KMS-11 (cell line): Measurements from ENCODE around the gene FIG4.
"Not testable (repeated sequence)": the region's sequence is repeated elsewhere in the genome, so short reads cannot be mapped to it uniquely, and the experiment has no call there.

ENCODE experiments used
- H2AFZ ChIP-seq: fragments of 200-600 bp; sonication (generic); 2 replicates; pipeline ENCODE4 v1.6.1; 2016; ENCODE audit warnings: antibody characterized with exemption, mixed run types, low read depth
- H3K27ac ChIP-seq: fragments of 200-600 bp; sonication (generic); 2 replicates; pipeline ENCODE4 v1.6.1; 2016; ENCODE audit warnings: mild to moderate bottlenecking, mixed run types
- H3K27me3 ChIP-seq: fragments of 200-600 bp; sonication (generic); 2 replicates; pipeline ENCODE4 v1.6.1; 2017; ENCODE audit warnings: mild to moderate bottlenecking, low read depth, mixed run types, moderate library complexity; ENCODE audit not compliant: insufficient read depth
- H3K36me3 ChIP-seq: fragments of 200-600 bp; sonication (generic); 2 replicates; pipeline ENCODE4 v1.6.1; 2017; ENCODE audit warnings: mild to moderate bottlenecking, mixed run types; ENCODE audit not compliant: insufficient read depth
- H3K4me1 ChIP-seq: fragments of 200-600 bp; sonication (generic); 2 replicates; pipeline ENCODE4 v1.6.1; 2016; ENCODE audit warnings: mild to moderate bottlenecking, low read depth, mixed run types; ENCODE audit not compliant: poor library complexity, severe bottlenecking
- H3K4me2 ChIP-seq: fragments of 200-600 bp; sonication (generic); 2 replicates; pipeline ENCODE4 v1.7.0; 2016; ENCODE audit warnings: mild to moderate bottlenecking, mixed run types
- H3K4me3 ChIP-seq: fragments of 200-600 bp; sonication (generic); IDR thresholded peaks from 2 replicates; pipeline ENCODE4 v1.6.1; 2017; ENCODE audit warnings: low read depth, low read length, mixed read lengths; ENCODE audit not compliant: insufficient read depth
- H3K79me2 ChIP-seq: fragments of 200-600 bp; sonication (generic); 2 replicates; pipeline ENCODE4 v1.6.1; 2016; ENCODE audit warnings: low read depth, mixed run types; ENCODE audit not compliant: insufficient read depth
- H3K9ac ChIP-seq: fragments of 200-600 bp; sonication (generic); 2 replicates; pipeline ENCODE4 v1.6.1; 2016; ENCODE audit warnings: mild to moderate bottlenecking, mixed run types
- H4K20me1 ChIP-seq: fragments of 200-600 bp; sonication (generic); 2 replicates; pipeline ENCODE4 v1.6.1; 2016; ENCODE audit warnings: mild to moderate bottlenecking, mixed run types; ENCODE audit not compliant: insufficient read depth
- CTCF ChIP-seq: fragments of 200-600 bp; sonication (generic); conservative IDR thresholded peaks from 2 replicates; pipeline ENCODE4 v1.6.1; 2017; ENCODE audit warnings: low read depth, mild to moderate bottlenecking, antibody characterized with exemption, low read length, moderate library complexity, mixed read lengths

The FIG4 gene

GRCh38 chr6:109852713-109853112 is 161.6 kb downstream of the FIG4 start:
- no peak overlapping the region for H3K4me3 ChIP-seq
- no peaks in the 10 kb centered on the region for H4K20me1 ChIP-seq
- H3K36me3 ChIP-seq, result no peaks in the 10 kb centered on the region
- H3K9ac ChIP-seq, result no peak overlapping the region
- no peak overlapping the region for H3K27ac ChIP-seq
- no peaks in the 10 kb centered on the region for H3K27me3 ChIP-seq
- H2AFZ ChIP-seq, result no peak overlapping the region
- no peak for TF ChIP-seq CTCF
- no peaks in the 10 kb centered on the region for H3K79me2 ChIP-seq
- H3K4me1 ChIP-seq, result no peaks in the 10 kb centered on the region
- H3K4me2 ChIP-seq, result no peak overlapping the region

GRCh38 chr6:109853426-109853825 is 162.3 kb downstream of the FIG4 start:
- no peaks in the 10 kb centered on the region for H4K20me1 ChIP-seq
- no peaks in the 10 kb centered on the region for H3K79me2 ChIP-seq
- no peak for TF ChIP-seq CTCF
- H3K4me2 ChIP-seq, result no peak overlapping the region
- H2AFZ ChIP-seq, result no peak overlapping the region
- no peaks in the 10 kb centered on the region for H3K4me1 ChIP-seq
- no peaks in the 10 kb centered on the region for H3K36me3 ChIP-seq
- no peak overlapping the region for H3K9ac ChIP-seq
- H3K4me3 ChIP-seq, result no peak overlapping the region
- no peaks in the 10 kb centered on the region for H3K27me3 ChIP-seq
- no peak overlapping the region for H3K27ac ChIP-seq

- Histone ChIP-seq H3K36me3 (no peaks in the 10 kb centered on the region), H3K4me2 (no peak overlapping the region), H3K27me3 (no peaks in the 10 kb centered on the region), H4K20me1 (no peaks in the 10 kb centered on the region), H3K9ac (no peak overlapping the region), H2AFZ (no peak overlapping the region), H3K4me1 (no peaks in the 10 kb centered on the region), H3K27ac (no peak overlapping the region), H3K4me3 (no peak overlapping the region), H3K79me2 (no peaks in the 10 kb centered on the region)
- TF ChIP-seq CTCF, result no peak
These were observed 162.9 kb downstream of the FIG4 start for GRCh38 chr6:109853951-109854350.

- no peaks in the 10 kb centered on the region for H3K4me1 ChIP-seq
- no peaks in the 10 kb centered on the region for H3K27me3 ChIP-seq
- no peak for TF ChIP-seq CTCF
- H2AFZ ChIP-seq, result no peak overlapping the region
- no peaks in the 10 kb centered on the region for H4K20me1 ChIP-seq
- H3K36me3 ChIP-seq, result no peaks in the 10 kb centered on the region
- H3K27ac ChIP-seq, result no peak overlapping the region
- no peak overlapping the region for H3K4me2 ChIP-seq
- no peaks in the 10 kb centered on the region for H3K79me2 ChIP-seq
- no peak overlapping the region for H3K4me3 ChIP-seq
- no peak overlapping the region for H3K9ac ChIP-seq
These were observed 163.6 kb downstream of the FIG4 start for GRCh38 chr6:109854541-109855308.

- H3K36me3 ChIP-seq, H3K4me3 ChIP-seq, H3K27me3 ChIP-seq, H3K4me2 ChIP-seq, H2AFZ ChIP-seq, H3K79me2 ChIP-seq, H4K20me1 ChIP-seq, H3K4me1 ChIP-seq, H3K27ac ChIP-seq, H3K9ac ChIP-seq: not testable (repeated sequence)
These were observed 164.5 kb downstream of the FIG4 start for GRCh38 chr6:109855476-109856040.
